Ovary (tissue), 3 donors: ENCODE results near the gene TMEM200A.

Experiments used
- CTCF ChIP-seq, 3 donors: fragments of 450-650 bp in 2 of 3; fragments of 200-600 bp in 1 of 3; IDR thresholded peaks; one replicate each; pipeline versions ENCODE4 v1.5.1 to v1.8.0; 2016 to 2022; ENCODE audit warnings: antibody characterized with exemption in 3 of 3, mild to moderate bottlenecking in 1 of 3
- POLR2A ChIP-seq: fragments of 450-650 bp; IDR thresholded peaks from one replicate; pipeline ENCODE4 v1.6.1; 2017; ENCODE audit warnings: antibody characterized with exemption, mild to moderate bottlenecking, moderate library complexity
- donor health status: DM: no; HTN: no; CAD: no.

GRCh38 chr6:130434174-130434873, 68.5 kb downstream of the TMEM200A start:
- TF ChIP-seq POLR2A (no peak), CTCF (IDR thresholded peaks at IDR 0.05) (no peak)
